GM12878 (cell line): ENCODE measurements around the gene SMIM10L1. TPM values are rescaled to one million over a fixed set of nuclear protein-coding genes. Genes with fewer than 3 reads are reported as not detected.

Source experiments
- ATAC-seq: fragments of 200-7000 bp; cut with Tn5 transposase; 3 replicates; pipeline ENCODE4 v1.9.1; 2020; ENCODE audit warnings: mild to moderate bottlenecking, moderate library complexity
- BruUV-seq: library from RNA; stranded (reverse); fragments of 400-500 nt; replicated peaks from 2 replicates; lab custom pipeline; 2021; lab: Mats Ljungman, UMichigan
- CTCF ChIA-PET: fragments of 300-600 bp; sonication (Branson Sonifier 250); formaldehyde crosslinking; extraction: SDS; loops from one replicate; lab custom pipeline; 2021; ENCODE audit warnings: inconsistent platforms; lab: Yijun Ruan, JAX
- POLR2A ChIA-PET: fragments of 350-600 bp; formaldehyde crosslinking; extraction: SDS; loops from one replicate; lab custom pipeline; 2021; ENCODE audit warnings: inconsistent platforms; lab: Charles Lee
- RAD21 ChIA-PET: fragments of 300-600 bp; sonication (Branson Sonifier 250); formaldehyde crosslinking; loops from one replicate; lab custom pipeline; 2023; ENCODE audit warnings: antibody characterized with exemption; ENCODE audit not compliant: unreplicated experiment; lab: Charles Lee
- SMC1A ChIA-PET: fragments of 300-600 bp; sonication (Branson Sonifier 250); formaldehyde crosslinking; loops from one replicate; lab custom pipeline; 2023; ENCODE audit not compliant: unreplicated experiment, uncharacterized antibody; lab: Charles Lee
- DNase-seq: peaks from one replicate; pipeline ENCODE4 v3.0.0-alpha.2; 2011; ENCODE audit warnings: low read depth, low spot score
- FAIRE-seq: peaks from 3 replicates; lab custom pipeline; 2011; peaks lifted over from hg19 to GRCh38; lab: Jason Lieb, UNC
- H2AFZ ChIP-seq: 2 replicates; pipeline ENCODE4 v1.6.0; 2011; ENCODE audit warnings: low read depth, low read length, control low read depth; ENCODE audit not compliant: control insufficient read depth
- H3K27ac ChIP-seq: 2 replicates; pipeline ENCODE4 v1.5.1; 2011; ENCODE audit warnings: control low read depth; ENCODE audit not compliant: control insufficient read depth, insufficient read depth
- H3K27me3 ChIP-seq, 2 experiments: replicated peaks in 1 of 2; 2 replicates each; pipeline versions ENCODE4 v1.6.0 to v1.6.1; 2011; ENCODE audit warnings: low read length in 1 of 2; ENCODE audit not compliant: control insufficient read depth in 2 of 2, insufficient read depth in 2 of 2
- H3K36me3 ChIP-seq, 2 experiments: 2 replicates each; pipeline ENCODE4 v1.5.1; 2011; ENCODE audit warnings: low read length in 1 of 2; ENCODE audit not compliant: control insufficient read depth in 2 of 2, insufficient read depth in 2 of 2
- H3K4me1 ChIP-seq: 2 replicates; pipeline ENCODE4 v1.6.1; 2011; ENCODE audit warnings: mild to moderate bottlenecking, low read length, moderate library complexity, mixed read lengths; ENCODE audit not compliant: control insufficient read depth, insufficient read depth
- H3K4me2 ChIP-seq: 2 replicates; pipeline ENCODE4 v1.6.0; 2011; ENCODE audit warnings: control low read depth; ENCODE audit not compliant: control insufficient read depth, insufficient read depth
- H3K4me3 ChIP-seq: fragments of 200-600 bp; sonication (generic); 2 replicates; pipeline ENCODE4 v1.5.1; 2016
- H3K79me2 ChIP-seq: 2 replicates; pipeline ENCODE4 v1.6.0; 2011; ENCODE audit warnings: low read length; ENCODE audit not compliant: control insufficient read depth, insufficient read depth
- H3K9ac ChIP-seq: 2 replicates; pipeline ENCODE4 v1.8.0; 2011; ENCODE audit warnings: low read length, control low read depth, mixed read lengths; ENCODE audit not compliant: control insufficient read depth, insufficient read depth
- H3K9me3 ChIP-seq: replicated peaks from 3 replicates; pipeline ENCODE4 v1.5.1; 2011; ENCODE audit warnings: mild to moderate bottlenecking, low read length; ENCODE audit not compliant: control insufficient read depth, insufficient read depth
- H4K20me1 ChIP-seq: 2 replicates; pipeline ENCODE4 v1.6.0; 2011; ENCODE audit not compliant: control insufficient read depth, insufficient read depth
- CBX5 ChIP-seq: sonication (generic); IDR thresholded peaks from 2 replicates; pipeline ENCODE4 v1.6.1; 2016; ENCODE audit warnings: low read depth, moderate library complexity, mild to moderate bottlenecking, inconsistent platforms
- CHD1 ChIP-seq: IDR thresholded peaks from 2 replicates; pipeline ENCODE4 v1.6.1; 2012; ENCODE audit warnings: low read depth, low read length, improper control_type of control experiment
- CHD2 ChIP-seq: IDR thresholded peaks from 2 replicates; pipeline ENCODE4 v1.6.1; 2011; ENCODE audit warnings: low read depth, low read length, improper control_type of control experiment, borderline replicate concordance
- E4F1 ChIP-seq: fragments of 450-650 bp; IDR thresholded peaks from 2 replicates; pipeline ENCODE4 v1.6.1; 2018; ENCODE audit warnings: borderline replicate concordance, mild to moderate bottlenecking; ENCODE audit not compliant: partially characterized antibody
- HCFC1 ChIP-seq: fragments of 150-350 bp; IDR thresholded peaks from 2 replicates; pipeline ENCODE4 v1.6.1; 2014; ENCODE audit warnings: low read length
- JUNB ChIP-seq: IDR thresholded peaks from 2 replicates; pipeline ENCODE4 v1.6.1; 2016; ENCODE audit warnings: antibody characterized with exemption, mild to moderate bottlenecking
- JUND ChIP-seq: IDR thresholded peaks from 2 replicates; pipeline ENCODE4 v1.6.1; 2012; ENCODE audit warnings: low read depth, mild to moderate bottlenecking, low read length, improper control_type of control experiment, moderate library complexity
- KDM1A ChIP-seq: fragments of 200-600 bp; sonication (generic); IDR thresholded peaks from 2 replicates; pipeline ENCODE4 v1.6.1; 2016; ENCODE audit warnings: borderline replicate concordance
- NFXL1 ChIP-seq: fragments of 450-650 bp; IDR thresholded peaks from 2 replicates; pipeline ENCODE4 v1.6.1; 2017; ENCODE audit warnings: antibody characterized with exemption, mild to moderate bottlenecking, borderline replicate concordance
- PKNOX1 ChIP-seq: fragments of 450-650 bp; IDR thresholded peaks from 2 replicates; pipeline ENCODE4 v1.6.1; 2016; ENCODE audit warnings: mild to moderate bottlenecking
- RUNX3 ChIP-seq: IDR thresholded peaks from 2 replicates; pipeline ENCODE4 v1.6.1; 2012; ENCODE audit warnings: low read length, inconsistent platforms
- SIX5 ChIP-seq: IDR thresholded peaks from 2 replicates; pipeline ENCODE4 v1.6.1; 2011; ENCODE audit warnings: mild to moderate bottlenecking, low read depth, low read length, moderate library complexity; ENCODE audit not compliant: severe bottlenecking
- SMARCA5 ChIP-seq: fragments of 450-650 bp; IDR thresholded peaks from 2 replicates; pipeline ENCODE4 v1.6.1; 2017; ENCODE audit warnings: mild to moderate bottlenecking
- YBX1 ChIP-seq: fragments of 450-650 bp; IDR thresholded peaks from 2 replicates; pipeline ENCODE4 v1.6.1; 2016; ENCODE audit warnings: antibody characterized with exemption
- ZNF274 ChIP-seq: IDR thresholded peaks from one replicate; pipeline ENCODE4 v1.8.0; 2011; ENCODE audit not compliant: insufficient read length, insufficient read depth
- in situ Hi-C: fragments of 300-500 bp; cut with MboI; formaldehyde crosslinking; loops from 9 replicates; pipeline ENCODE4 v1.14.3; 2018; ENCODE audit warnings: mixed read lengths
- intact Hi-C: fragments of 100-400 bp; cut with micrococcal nuclease; formaldehyde crosslinking; loops from one replicate; pipeline ENCODE4 v1.14.2; 2022; ENCODE audit not compliant: unreplicated experiment
- polyA plus RNA-seq, 11 experiments: library from polyadenylated mRNA; depleted of rRNA in 4 of 11; unstranded in 6 of 11; stranded (reverse) in 5 of 11; fragments of >200 nt; fragmentation: Nextera tagmentation in 4 of 11; fragmentation: Illumina TruSeq in 1 of 11; extraction: Ambion mirVana in 4 of 11; extraction: Trizol in 1 of 11; gene quantifications; 1 replicate in 1 of 11; 2 replicates in 10 of 11; pipeline versions ENCODE4 v1.2.1 to v1.2.3, GENCODE V29; 2011 to 2016; ENCODE audit warnings: inconsistent platforms in 2 of 11, missing spikeins in 2 of 11, low read depth in 1 of 11
- total RNA-seq, 4 experiments: library from RNA; depleted of rRNA in 3 of 4; stranded (reverse); fragments of >200 nt in 3 of 4; fragmentation: Illumina TruSeq in 1 of 4; extraction: Trizol in 1 of 4; gene quantifications; 2 replicates each; pipeline versions ENCODE4 v1.2.1 to v1.2.3, GENCODE V29; 2013 to 2021
- TF ChIP-seq, protein P1 (sequence below): fragments of 450-650 bp; formaldehyde crosslinking; IDR thresholded peaks from 2 replicates; pipeline ENCODE4 v1.4.0; 2020; ENCODE audit warnings: mild to moderate bottlenecking, moderate library complexity
- TF ChIP-seq, protein P2 (sequence below): IDR thresholded peaks from 2 replicates; pipeline ENCODE4 v1.6.1; 2011; ENCODE audit warnings: borderline replicate concordance, low read depth, mild to moderate bottlenecking, moderate library complexity, low read length; ENCODE audit not compliant: insufficient read depth, poor library complexity, severe bottlenecking

Gene SMIM10L1
- total and polyA plus RNA-seq, 10 of the 15 experiments (the other 5 are each of a cell fraction or from before 2014, with no cell fraction given): 3.3 to 10.5 (median 7.6) TPM

- Histone ChIP-seq H3K4me1 (no peaks in the 10 kb centered on the region), H3K4me3 (no peak overlapping the region), H3K27me3 (no peaks in the 10 kb centered on the region), H2AFZ (no peak overlapping the region), H3K9me3 (no peaks in the 10 kb centered on the region), H3K79me2 (no peaks in the 10 kb centered on the region), H3K4me2 (no peak overlapping the region), H3K27ac (no peak overlapping the region), H3K36me3 (no peaks in the 10 kb centered on the region), H4K20me1 (no peaks in the 10 kb centered on the region), H3K9ac (no peak overlapping the region)
- FAIRE-seq (no peak), DNase-seq (no peak), ATAC-seq (no peak)
- POLR2A ChIA-PET: no interaction called here
- CTCF ChIA-PET: interaction anchor here (0.9 kb wide), 1 partner anchor 39 kb away, joined by 3 read pairs; no protein-coding TSS in a partner anchor
- no TSS peak for BruUV-seq
- SMC1A ChIA-PET: no interaction called here
- RAD21 ChIA-PET: no interaction called here
- intact Hi-C loops: no loop called here
- in situ Hi-C loops: no loop called here
- TF ChIP-seq JUND (no peak), NFXL1 (no peak), YBX1 (no peak), HCFC1 (no peak), JUNB (peak; percentile 53), ZNF274 (no peak), RUNX3 (peak; percentile 79), CBX5 (no peak), E4F1 (no peak), CHD1 (no peak), CHD2 (no peak), PKNOX1 (no peak), SMARCA5 (no peak), KDM1A (no peak), SIX5 (no peak)
- TF ChIP-seq, protein P1, sequence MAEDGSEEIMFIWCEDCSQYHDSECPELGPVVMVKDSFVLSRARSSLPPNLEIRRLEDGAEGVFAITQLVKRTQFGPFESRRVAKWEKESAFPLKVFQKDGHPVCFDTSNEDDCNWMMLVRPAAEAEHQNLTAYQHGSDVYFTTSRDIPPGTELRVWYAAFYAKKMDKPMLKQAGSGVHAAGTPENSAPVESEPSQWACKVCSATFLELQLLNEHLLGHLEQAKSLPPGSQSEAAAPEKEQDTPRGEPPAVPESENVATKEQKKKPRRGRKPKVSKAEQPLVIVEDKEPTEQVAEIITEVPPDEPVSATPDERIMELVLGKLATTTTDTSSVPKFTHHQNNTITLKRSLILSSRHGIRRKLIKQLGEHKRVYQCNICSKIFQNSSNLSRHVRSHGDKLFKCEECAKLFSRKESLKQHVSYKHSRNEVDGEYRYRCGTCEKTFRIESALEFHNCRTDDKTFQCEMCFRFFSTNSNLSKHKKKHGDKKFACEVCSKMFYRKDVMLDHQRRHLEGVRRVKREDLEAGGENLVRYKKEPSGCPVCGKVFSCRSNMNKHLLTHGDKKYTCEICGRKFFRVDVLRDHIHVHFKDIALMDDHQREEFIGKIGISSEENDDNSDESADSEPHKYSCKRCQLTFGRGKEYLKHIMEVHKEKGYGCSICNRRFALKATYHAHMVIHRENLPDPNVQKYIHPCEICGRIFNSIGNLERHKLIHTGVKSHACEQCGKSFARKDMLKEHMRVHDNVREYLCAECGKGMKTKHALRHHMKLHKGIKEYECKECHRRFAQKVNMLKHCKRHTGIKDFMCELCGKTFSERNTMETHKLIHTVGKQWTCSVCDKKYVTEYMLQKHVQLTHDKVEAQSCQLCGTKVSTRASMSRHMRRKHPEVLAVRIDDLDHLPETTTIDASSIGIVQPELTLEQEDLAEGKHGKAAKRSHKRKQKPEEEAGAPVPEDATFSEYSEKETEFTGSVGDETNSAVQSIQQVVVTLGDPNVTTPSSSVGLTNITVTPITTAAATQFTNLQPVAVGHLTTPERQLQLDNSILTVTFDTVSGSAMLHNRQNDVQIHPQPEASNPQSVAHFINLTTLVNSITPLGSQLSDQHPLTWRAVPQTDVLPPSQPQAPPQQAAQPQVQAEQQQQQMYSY (CRISPR knock-in tag): no peak
- TF ChIP-seq, protein P2, sequence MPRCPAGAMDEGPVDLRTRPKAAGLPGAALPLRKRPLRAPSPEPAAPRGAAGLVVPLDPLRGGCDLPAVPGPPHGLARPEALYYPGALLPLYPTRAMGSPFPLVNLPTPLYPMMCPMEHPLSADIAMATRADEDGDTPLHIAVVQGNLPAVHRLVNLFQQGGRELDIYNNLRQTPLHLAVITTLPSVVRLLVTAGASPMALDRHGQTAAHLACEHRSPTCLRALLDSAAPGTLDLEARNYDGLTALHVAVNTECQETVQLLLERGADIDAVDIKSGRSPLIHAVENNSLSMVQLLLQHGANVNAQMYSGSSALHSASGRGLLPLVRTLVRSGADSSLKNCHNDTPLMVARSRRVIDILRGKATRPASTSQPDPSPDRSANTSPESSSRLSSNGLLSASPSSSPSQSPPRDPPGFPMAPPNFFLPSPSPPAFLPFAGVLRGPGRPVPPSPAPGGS: peak; percentile 28
Measured at GRCh38 chr12:11183011-11183410, 12.0 kb downstream of the SMIM10L1 start.
